ENCODE measurements around the gene PDE4A.

The PDE4A gene

GRCh38 chr19:10412257-10412977 lies 7.9 kb upstream of the PDE4A start:
- Histone ChIP-seq H3K4me3 (ENCODE audit: low read length) (no peak overlapping the region), H3K4me2 (ENCODE audit: low read length) (no peak overlapping the region), H3K36me3 (ENCODE audit: control insufficient read depth, insufficient read depth, low read length) (no peaks in the 10 kb centered on the region), H3K79me1 (ENCODE audit: low read length) (no peaks in the 10 kb centered on the region), H3K23ac (ENCODE audit: low read length) (no peak overlapping the region), H3K56ac (ENCODE audit: low read length) (no peak overlapping the region), H3K27me3 (ENCODE audit: insufficient read depth, low read length, poor library complexity) (no peaks in the 10 kb centered on the region), H2AK5ac (ENCODE audit: low read length) (no peak overlapping the region), H3K9ac (ENCODE audit: low read length) (no peak overlapping the region), H2BK15ac (replicated peaks; ENCODE audit: low read depth) (no peak overlapping the region), H4K8ac (ENCODE audit: low read depth, low read length) (no peak overlapping the region), H2BK5ac (ENCODE audit: low read length) (no peak overlapping the region), H3K27ac (ENCODE audit: low read depth, low read length) (no peak overlapping the region), H2BK120ac (ENCODE audit: low read depth, low read length) (no peak overlapping the region), H3K79me2 (ENCODE audit: control insufficient read depth, insufficient read depth, low read length) (no peaks in the 10 kb centered on the region), H4K5ac (ENCODE audit: low read length) (no peak overlapping the region), H3K4ac (ENCODE audit: low read depth, low read length) (no peak overlapping the region), H3K4me1 (ENCODE audit: control insufficient read depth, low read depth, low read length) (no peaks in the 10 kb centered on the region), H3K18ac (ENCODE audit: low read length) (no peak overlapping the region)
- WGBS (ENCODE audit: extremely low coverage, insufficient coverage, low lambda C conversion rate): no CpG with 5 or more reads among the region's 13 CpGs
- no peak for DNase-seq

GRCh38 chr19:10416083-10416379 lies 4.3 kb upstream of the PDE4A start:
- Histone ChIP-seq H3K4ac (ENCODE audit: low read depth, low read length) (no peak overlapping the region), H3K27me3 (ENCODE audit: insufficient read depth, low read length, poor library complexity) (peaks cover 1% of the 10 kb centered on the region), H3K27ac (ENCODE audit: low read depth, low read length) (no peak overlapping the region), H3K4me2 (ENCODE audit: low read length) (peak overlapping the region; percentile 68), H2BK15ac (replicated peaks; ENCODE audit: low read depth) (no peak overlapping the region), H3K79me1 (ENCODE audit: low read length) (no peaks in the 10 kb centered on the region), H3K56ac (ENCODE audit: low read length) (peak overlapping the region; percentile 61), H3K18ac (ENCODE audit: low read length) (no peak overlapping the region), H3K23ac (ENCODE audit: low read length) (no peak overlapping the region), H4K8ac (ENCODE audit: low read depth, low read length) (no peak overlapping the region), H4K5ac (ENCODE audit: low read length) (no peak overlapping the region), H2AK5ac (ENCODE audit: low read length) (no peak overlapping the region), H2BK120ac (ENCODE audit: low read depth, low read length) (no peak overlapping the region), H3K9ac (ENCODE audit: low read length) (peak overlapping the region; percentile 56), H3K36me3 (ENCODE audit: control insufficient read depth, insufficient read depth, low read length) (no peaks in the 10 kb centered on the region), H2BK5ac (ENCODE audit: low read length) (no peak overlapping the region), H3K4me3 (ENCODE audit: low read length) (no peak overlapping the region), H3K79me2 (ENCODE audit: control insufficient read depth, insufficient read depth, low read length) (no peaks in the 10 kb centered on the region), H3K4me1 (ENCODE audit: control insufficient read depth, low read depth, low read length) (no peaks in the 10 kb centered on the region)
- WGBS (ENCODE audit: extremely low coverage, insufficient coverage, low lambda C conversion rate): no CpG with 5 or more reads among the region's 9 CpGs
- no peak for DNase-seq

- Histone ChIP-seq H3K79me1 (ENCODE audit: low read length) (no peaks in the 10 kb centered on the region), H3K27me3 (ENCODE audit: insufficient read depth, low read length, poor library complexity) (peaks cover 7% of the 10 kb centered on the region), H3K27ac (ENCODE audit: low read depth, low read length) (no peak overlapping the region), H3K9ac (ENCODE audit: low read length) (peak overlapping the region; percentile 56), H2BK120ac (ENCODE audit: low read depth, low read length) (no peak overlapping the region), H3K36me3 (ENCODE audit: control insufficient read depth, insufficient read depth, low read length) (no peaks in the 10 kb centered on the region), H4K5ac (ENCODE audit: low read length) (no peak overlapping the region), H3K23ac (ENCODE audit: low read length) (no peak overlapping the region), H3K4me1 (ENCODE audit: control insufficient read depth, low read depth, low read length) (no peaks in the 10 kb centered on the region), H4K8ac (ENCODE audit: low read depth, low read length) (no peak overlapping the region), H2AK5ac (ENCODE audit: low read length) (no peak overlapping the region), H2BK5ac (ENCODE audit: low read length) (no peak overlapping the region), H3K79me2 (ENCODE audit: control insufficient read depth, insufficient read depth, low read length) (no peaks in the 10 kb centered on the region), H3K4me3 (ENCODE audit: low read length) (no peak overlapping the region), H3K4ac (ENCODE audit: low read depth, low read length) (no peak overlapping the region), H3K4me2 (ENCODE audit: low read length) (peak overlapping the region; percentile 68), H3K18ac (ENCODE audit: low read length) (no peak overlapping the region), H3K56ac (ENCODE audit: low read length) (peak overlapping the region; percentile 61), H2BK15ac (replicated peaks; ENCODE audit: low read depth) (no peak overlapping the region)
- peak; percentile 93 for DNase-seq
- WGBS (ENCODE audit: extremely low coverage, insufficient coverage, low lambda C conversion rate): no CpG with 5 or more reads among the region's 67 CpGs
Observed at GRCh38 chr19:10416380-10417257, 3.7 kb upstream of the PDE4A start.

GRCh38 chr19:10417541-10418234 lies 2.6 kb upstream of the PDE4A start:
- no peak overlapping the region for H2AK5ac ChIP-seq (ENCODE audit: low read length)
- WGBS (ENCODE audit: extremely low coverage, insufficient coverage, low lambda C conversion rate): no CpG with 5 or more reads among the region's 30 CpGs
- no peak overlapping the region for H3K4me3 ChIP-seq (ENCODE audit: low read length)
- H3K4ac ChIP-seq (ENCODE audit: low read depth, low read length): no peak overlapping the region
- H3K27me3 ChIP-seq (ENCODE audit: insufficient read depth, low read length, poor library complexity): peaks cover 10% of the 10 kb centered on the region
- H3K4me1 ChIP-seq (ENCODE audit: control insufficient read depth, low read depth, low read length): no peaks in the 10 kb centered on the region
- H2BK5ac ChIP-seq (ENCODE audit: low read length): no peak overlapping the region
- no peak overlapping the region for H3K27ac ChIP-seq (ENCODE audit: low read depth, low read length)
- no peak overlapping the region for H3K4me2 ChIP-seq (ENCODE audit: low read length)
- no peak overlapping the region for H3K56ac ChIP-seq (ENCODE audit: low read length)
- no peak overlapping the region for H3K9ac ChIP-seq (ENCODE audit: low read length)
- H3K36me3 ChIP-seq (ENCODE audit: control insufficient read depth, insufficient read depth, low read length): no peaks in the 10 kb centered on the region
- peak; percentile 70 for DNase-seq
- H3K18ac ChIP-seq (ENCODE audit: low read length): no peak overlapping the region
- H3K79me2 ChIP-seq (ENCODE audit: control insufficient read depth, insufficient read depth, low read length): no peaks in the 10 kb centered on the region
- H3K23ac ChIP-seq (ENCODE audit: low read length): no peak overlapping the region
- no peak overlapping the region for H4K5ac ChIP-seq (ENCODE audit: low read length)
- no peak overlapping the region for H4K8ac ChIP-seq (ENCODE audit: low read depth, low read length)
- H2BK120ac ChIP-seq (ENCODE audit: low read depth, low read length): no peak overlapping the region
- H2BK15ac ChIP-seq (replicated peaks; ENCODE audit: low read depth): no peak overlapping the region
- H3K79me1 ChIP-seq (ENCODE audit: low read length): no peaks in the 10 kb centered on the region

GRCh38 chr19:10418235-10418484 lies 2.2 kb upstream of the PDE4A start:
- H3K27me3 ChIP-seq (ENCODE audit: insufficient read depth, low read length, poor library complexity): peaks cover 10% of the 10 kb centered on the region
- no peak overlapping the region for H4K8ac ChIP-seq (ENCODE audit: low read depth, low read length)
- no CpG with 5 or more reads among the region's 3 CpGs for WGBS (ENCODE audit: extremely low coverage, insufficient coverage, low lambda C conversion rate)
- no peak overlapping the region for H2AK5ac ChIP-seq (ENCODE audit: low read length)
- H3K36me3 ChIP-seq (ENCODE audit: control insufficient read depth, insufficient read depth, low read length): no peaks in the 10 kb centered on the region
- H2BK120ac ChIP-seq (ENCODE audit: low read depth, low read length): no peak overlapping the region
- H3K23ac ChIP-seq (ENCODE audit: low read length): no peak overlapping the region
- H3K4me1 ChIP-seq (ENCODE audit: control insufficient read depth, low read depth, low read length): no peaks in the 10 kb centered on the region
- no peak overlapping the region for H4K5ac ChIP-seq (ENCODE audit: low read length)
- H3K27ac ChIP-seq (ENCODE audit: low read depth, low read length): no peak overlapping the region
- H3K4me2 ChIP-seq (ENCODE audit: low read length): no peak overlapping the region
- no peaks in the 10 kb centered on the region for H3K79me1 ChIP-seq (ENCODE audit: low read length)
- DNase-seq: no peak
- no peak overlapping the region for H3K56ac ChIP-seq (ENCODE audit: low read length)
- no peak overlapping the region for H2BK5ac ChIP-seq (ENCODE audit: low read length)
- no peak overlapping the region for H3K4me3 ChIP-seq (ENCODE audit: low read length)
- no peaks in the 10 kb centered on the region for H3K79me2 ChIP-seq (ENCODE audit: control insufficient read depth, insufficient read depth, low read length)
- no peak overlapping the region for H2BK15ac ChIP-seq (replicated peaks; ENCODE audit: low read depth)
- no peak overlapping the region for H3K18ac ChIP-seq (ENCODE audit: low read length)
- H3K4ac ChIP-seq (ENCODE audit: low read depth, low read length): no peak overlapping the region
- H3K9ac ChIP-seq (ENCODE audit: low read length): no peak overlapping the region

Measured in mesendoderm (in vitro differentiated cells).